Neural cell (in vitro differentiated cells): ENCODE measurements around the gene KPNA1. TPM values are rescaled to one million over a fixed set of nuclear protein-coding genes. Genes with fewer than 3 reads are reported as not detected.

Source experiments
- H2AFZ ChIP-seq: fragments of 200-600, 300-800 bp; sonication (generic), shearing (Covaris generic); 2 replicates; pipeline ENCODE4 v1.6.0; 2014; ENCODE audit warnings: low read depth, mild to moderate bottlenecking, antibody characterized with exemption, low read length, moderate library complexity
- H3F3A ChIP-seq: fragments of 200-600 bp; shearing (Covaris generic); 2 replicates; pipeline ENCODE4 v1.6.1; 2016; ENCODE audit warnings: mild to moderate bottlenecking, moderate library complexity, mixed read lengths, antibody characterized with exemption, low read length; ENCODE audit not compliant: insufficient read depth, poor library complexity, severe bottlenecking
- H3K27ac ChIP-seq: fragments of 200-600, 300-800 bp; sonication (generic), shearing (Covaris generic); 2 replicates; pipeline ENCODE4 v1.5.1; 2014; ENCODE audit warnings: mild to moderate bottlenecking, low read length, moderate library complexity
- H3K27me3 ChIP-seq: fragments of 300-800, 200-600 bp; sonication (generic), shearing (Covaris generic); 2 replicates; pipeline ENCODE4 v1.6.0; 2014; ENCODE audit warnings: mild to moderate bottlenecking, low read depth, low read length, moderate library complexity; ENCODE audit not compliant: insufficient read depth
- H3K36me3 ChIP-seq: fragments of 300-800, 200-600 bp; sonication (generic), shearing (Covaris generic); 2 replicates; pipeline ENCODE4 v1.5.1; 2014; ENCODE audit warnings: mild to moderate bottlenecking, antibody characterized with exemption, low read length, moderate library complexity; ENCODE audit not compliant: insufficient read depth
- H3K4me2 ChIP-seq: fragments of 300-800, 200-600 bp; sonication (generic), shearing (Covaris generic); 2 replicates; pipeline ENCODE4 v1.6.0; 2014; ENCODE audit warnings: mild to moderate bottlenecking, low read length
- H3K4me3 ChIP-seq: fragments of 300-800, 200-600 bp; sonication (generic), shearing (Covaris generic); 2 replicates; pipeline ENCODE4 v1.5.1; 2014; ENCODE audit warnings: mild to moderate bottlenecking, low read length, moderate library complexity
- H3K79me2 ChIP-seq: fragments of 200-600 bp; shearing (Covaris generic); replicated peaks from 2 replicates; pipeline ENCODE4 v1.6.0; 2014; ENCODE audit warnings: mild to moderate bottlenecking, low read length, moderate library complexity; ENCODE audit not compliant: insufficient read depth
- H3K9ac ChIP-seq: fragments of 300-800, 200-600 bp; sonication (generic), shearing (Covaris generic); 2 replicates; pipeline ENCODE4 v1.6.1; 2016; ENCODE audit warnings: mild to moderate bottlenecking, low read length, mixed read lengths
- H3K9me2 ChIP-seq: fragments of 200-600 bp; shearing (Covaris generic); 2 replicates; pipeline ENCODE4 v1.6.1; 2016; ENCODE audit warnings: mild to moderate bottlenecking, low read length, mixed read lengths; ENCODE audit not compliant: insufficient read depth
- H3K9me3 ChIP-seq: fragments of 200-600, 300-800 bp; sonication (generic), shearing (Covaris generic); 2 replicates; pipeline ENCODE4 v1.6.1; 2016; ENCODE audit warnings: mild to moderate bottlenecking, mixed run types, low read length, moderate library complexity, mixed read lengths
- H4K20me1 ChIP-seq: fragments of 200-600 bp; shearing (Covaris generic); 2 replicates; pipeline ENCODE4 v1.6.1; 2016; ENCODE audit warnings: mild to moderate bottlenecking, mixed run types; ENCODE audit not compliant: insufficient read depth
- EP300 ChIP-seq: fragments of 450-650 bp; conservative IDR thresholded peaks from 2 replicates; pipeline ENCODE4 v1.6.1; 2014; ENCODE audit warnings: antibody characterized with exemption, mild to moderate bottlenecking, moderate library complexity; ENCODE audit not compliant: poor library complexity, severe bottlenecking
- EZH2 ChIP-seq: fragments of 200-600, 300-800 bp; shearing (Covaris generic), sonication (generic); IDR thresholded peaks from 2 replicates; pipeline ENCODE4 v1.6.1; 2014; ENCODE audit warnings: antibody characterized with exemption, low read length, borderline replicate concordance, mild to moderate bottlenecking; ENCODE audit not compliant: insufficient read depth, poor library complexity, severe bottlenecking
- MXI1 ChIP-seq: fragments of 450-650 bp; conservative IDR thresholded peaks from 2 replicates; pipeline ENCODE4 v1.6.1; 2014; ENCODE audit warnings: antibody characterized with exemption, mild to moderate bottlenecking; ENCODE audit not compliant: poor library complexity, severe bottlenecking
- POLR2AphosphoS5 ChIP-seq: IDR thresholded peaks from 2 replicates; pipeline ENCODE4 v1.6.1; 2012
- RAD21 ChIP-seq: fragments of 450-650 bp; conservative IDR thresholded peaks from 2 replicates; pipeline ENCODE4 v1.6.1; 2014; ENCODE audit warnings: antibody characterized with exemption, mild to moderate bottlenecking, moderate library complexity
- SMC3 ChIP-seq: fragments of 450-650 bp; conservative IDR thresholded peaks from 2 replicates; pipeline ENCODE4 v1.6.1; 2014; ENCODE audit warnings: antibody characterized with exemption, mild to moderate bottlenecking, moderate library complexity; ENCODE audit not compliant: poor library complexity
- TAF1 ChIP-seq: IDR thresholded peaks from 2 replicates; pipeline ENCODE4 v1.6.1; 2012; ENCODE audit warnings: low read depth
- polyA plus RNA-seq: library from polyadenylated mRNA; depleted of rRNA; stranded (reverse); fragments of >200 nt; gene quantifications from 2 replicates; pipeline ENCODE4 v1.2.3, GENCODE V29; 2014
- TF ChIP-seq, protein P1 (sequence below): IDR thresholded peaks from 2 replicates; pipeline ENCODE4 v1.6.1; 2012; ENCODE audit warnings: borderline replicate concordance
- TF ChIP-seq, protein P2 (sequence below): fragments of 450-650 bp; IDR thresholded peaks from 2 replicates; pipeline ENCODE4 v1.5.1; 2014; ENCODE audit warnings: antibody characterized with exemption, mild to moderate bottlenecking, moderate library complexity; ENCODE audit not compliant: poor library complexity, severe bottlenecking

Gene KPNA1
- polyA plus RNA-seq, 1 donor from 2014 or later, result 35.8 TPM

DNA sequence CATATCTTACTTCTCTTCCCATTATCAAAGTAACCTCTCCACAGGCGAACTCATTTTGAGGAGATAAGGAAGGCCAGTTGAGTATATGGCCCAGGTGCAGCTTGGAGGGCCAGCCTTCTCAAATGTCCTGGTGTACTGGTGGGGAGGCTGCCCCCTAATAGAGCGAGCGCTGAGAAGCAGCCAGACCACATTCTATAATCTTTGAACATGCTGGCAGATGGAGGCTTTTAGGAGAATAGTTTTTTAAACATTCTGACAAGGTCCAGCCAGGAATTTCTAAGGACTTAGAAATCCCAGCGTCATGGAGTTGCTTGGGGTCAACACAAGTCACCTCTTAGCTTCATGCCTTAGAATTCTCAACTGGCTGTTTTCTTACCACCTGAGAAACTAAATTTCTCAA, 104.6 kb downstream of the KPNA1 start:
- H3K9ac ChIP-seq, result no peak overlapping the region
- no peak overlapping the region for H3K4me2 ChIP-seq
- H3K27me3 ChIP-seq, result no peaks in the 10 kb centered on the region
- TF ChIP-seq EP300 (no peak), SMC3 (no peak), EZH2 (no peak), MXI1 (no peak), RAD21 (no peak), POLR2AphosphoS5 (no peak), TAF1 (no peak)
- TF ChIP-seq, protein P1, sequence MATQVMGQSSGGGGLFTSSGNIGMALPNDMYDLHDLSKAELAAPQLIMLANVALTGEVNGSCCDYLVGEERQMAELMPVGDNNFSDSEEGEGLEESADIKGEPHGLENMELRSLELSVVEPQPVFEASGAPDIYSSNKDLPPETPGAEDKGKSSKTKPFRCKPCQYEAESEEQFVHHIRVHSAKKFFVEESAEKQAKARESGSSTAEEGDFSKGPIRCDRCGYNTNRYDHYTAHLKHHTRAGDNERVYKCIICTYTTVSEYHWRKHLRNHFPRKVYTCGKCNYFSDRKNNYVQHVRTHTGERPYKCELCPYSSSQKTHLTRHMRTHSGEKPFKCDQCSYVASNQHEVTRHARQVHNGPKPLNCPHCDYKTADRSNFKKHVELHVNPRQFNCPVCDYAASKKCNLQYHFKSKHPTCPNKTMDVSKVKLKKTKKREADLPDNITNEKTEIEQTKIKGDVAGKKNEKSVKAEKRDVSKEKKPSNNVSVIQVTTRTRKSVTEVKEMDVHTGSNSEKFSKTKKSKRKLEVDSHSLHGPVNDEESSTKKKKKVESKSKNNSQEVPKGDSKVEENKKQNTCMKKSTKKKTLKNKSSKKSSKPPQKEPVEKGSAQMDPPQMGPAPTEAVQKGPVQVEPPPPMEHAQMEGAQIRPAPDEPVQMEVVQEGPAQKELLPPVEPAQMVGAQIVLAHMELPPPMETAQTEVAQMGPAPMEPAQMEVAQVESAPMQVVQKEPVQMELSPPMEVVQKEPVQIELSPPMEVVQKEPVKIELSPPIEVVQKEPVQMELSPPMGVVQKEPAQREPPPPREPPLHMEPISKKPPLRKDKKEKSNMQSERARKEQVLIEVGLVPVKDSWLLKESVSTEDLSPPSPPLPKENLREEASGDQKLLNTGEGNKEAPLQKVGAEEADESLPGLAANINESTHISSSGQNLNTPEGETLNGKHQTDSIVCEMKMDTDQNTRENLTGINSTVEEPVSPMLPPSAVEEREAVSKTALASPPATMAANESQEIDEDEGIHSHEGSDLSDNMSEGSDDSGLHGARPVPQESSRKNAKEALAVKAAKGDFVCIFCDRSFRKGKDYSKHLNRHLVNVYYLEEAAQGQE, result no peak
- TF ChIP-seq, protein P2, sequence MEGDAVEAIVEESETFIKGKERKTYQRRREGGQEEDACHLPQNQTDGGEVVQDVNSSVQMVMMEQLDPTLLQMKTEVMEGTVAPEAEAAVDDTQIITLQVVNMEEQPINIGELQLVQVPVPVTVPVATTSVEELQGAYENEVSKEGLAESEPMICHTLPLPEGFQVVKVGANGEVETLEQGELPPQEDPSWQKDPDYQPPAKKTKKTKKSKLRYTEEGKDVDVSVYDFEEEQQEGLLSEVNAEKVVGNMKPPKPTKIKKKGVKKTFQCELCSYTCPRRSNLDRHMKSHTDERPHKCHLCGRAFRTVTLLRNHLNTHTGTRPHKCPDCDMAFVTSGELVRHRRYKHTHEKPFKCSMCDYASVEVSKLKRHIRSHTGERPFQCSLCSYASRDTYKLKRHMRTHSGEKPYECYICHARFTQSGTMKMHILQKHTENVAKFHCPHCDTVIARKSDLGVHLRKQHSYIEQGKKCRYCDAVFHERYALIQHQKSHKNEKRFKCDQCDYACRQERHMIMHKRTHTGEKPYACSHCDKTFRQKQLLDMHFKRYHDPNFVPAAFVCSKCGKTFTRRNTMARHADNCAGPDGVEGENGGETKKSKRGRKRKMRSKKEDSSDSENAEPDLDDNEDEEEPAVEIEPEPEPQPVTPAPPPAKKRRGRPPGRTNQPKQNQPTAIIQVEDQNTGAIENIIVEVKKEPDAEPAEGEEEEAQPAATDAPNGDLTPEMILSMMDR, result no peak
- H3K9me2 ChIP-seq, result no peaks in the 10 kb centered on the region
- H3F3A ChIP-seq, result no peaks in the 10 kb centered on the region
- peaks cover 12% of the 10 kb centered on the region for H3K79me2 ChIP-seq
- no peak overlapping the region for H2AFZ ChIP-seq
- H3K9me3 ChIP-seq, result no peaks in the 10 kb centered on the region
- H3K4me3 ChIP-seq, result no peak overlapping the region
- H3K27ac ChIP-seq, result no peak overlapping the region
- H3K36me3 ChIP-seq, result no peaks in the 10 kb centered on the region
- H4K20me1 ChIP-seq, result no peaks in the 10 kb centered on the region

DNA sequence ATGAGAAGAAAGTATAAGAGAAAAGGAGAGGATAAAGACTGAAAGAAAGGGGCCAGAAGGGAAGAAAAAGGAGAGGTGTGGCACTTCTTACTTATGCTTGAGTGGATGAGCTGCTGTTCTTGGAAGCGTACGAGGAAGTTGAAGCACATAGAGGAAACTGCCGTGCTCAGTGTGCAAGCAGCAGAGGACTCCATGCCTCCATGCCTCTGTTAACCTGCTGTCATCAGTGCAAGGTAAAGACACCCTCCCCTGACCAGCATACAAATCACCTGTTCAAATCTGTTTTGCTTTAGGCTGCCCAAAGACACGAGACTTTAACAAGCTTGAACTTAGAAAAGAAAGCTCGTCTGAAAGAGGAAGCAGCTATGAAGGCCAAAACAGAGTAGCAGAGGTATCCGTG, 105.3 kb downstream of the KPNA1 start:
- H3K9me3 ChIP-seq, result no peaks in the 10 kb centered on the region
- no peak overlapping the region for H2AFZ ChIP-seq
- H3K27me3 ChIP-seq, result no peaks in the 10 kb centered on the region
- no peak overlapping the region for H3K4me3 ChIP-seq
- no peak overlapping the region for H3K9ac ChIP-seq
- no peaks in the 10 kb centered on the region for H3K36me3 ChIP-seq
- no peak for TF ChIP-seq TAF1
- TF ChIP-seq, protein P2, result no peak
- TF ChIP-seq, protein P1, result no peak
- TF ChIP-seq EP300, result no peak
- TF ChIP-seq POLR2AphosphoS5, result no peak
- TF ChIP-seq RAD21, result no peak
- TF ChIP-seq MXI1, result no peak
- TF ChIP-seq SMC3, result no peak
- TF ChIP-seq EZH2, result no peak
- no peaks in the 10 kb centered on the region for H4K20me1 ChIP-seq
- H3K79me2 ChIP-seq, result peaks cover 7% of the 10 kb centered on the region
- no peak overlapping the region for H3K4me2 ChIP-seq
- H3K27ac ChIP-seq, result no peak overlapping the region
- H3F3A ChIP-seq, result no peaks in the 10 kb centered on the region
- no peaks in the 10 kb centered on the region for H3K9me2 ChIP-seq
